DMS53 treated with DMSO at 0.1 percent for 48 hours (cell line): Measurements from ENCODE around the gene EPAS1.

ENCODE experiments used
- DNase-seq: peaks from one replicate; lab custom pipeline; 2025; ENCODE audit not compliant: unreplicated experiment; lab: John Stamatoyannopoulos, UW

The EPAS1 gene

GRCh38 chr2:46273225-46273863 is 23.9 kb upstream of the EPAS1 start:
- no peak for DNase-seq

GRCh38 chr2:46273919-46274318 is 23.3 kb upstream of the EPAS1 start:
- DNase-seq, result peak; percentile 11

- DNase-seq, result no peak
Observed at GRCh38 chr2:46274586-46274985, 22.6 kb upstream of the EPAS1 start.

- no peak for DNase-seq
Observed at GRCh38 chr2:46275995-46276394, 21.2 kb upstream of the EPAS1 start.

- no peak for DNase-seq
Observed at GRCh38 chr2:46276642-46277041, 20.6 kb upstream of the EPAS1 start.

- peak; percentile 46 for DNase-seq
Observed at GRCh38 chr2:46277431-46278190, 19.6 kb upstream of the EPAS1 start.

GRCh38 chr2:46278952-46279351 is 18.3 kb upstream of the EPAS1 start:
- DNase-seq, result no peak

GRCh38 chr2:46281939-46282338 is 15.3 kb upstream of the EPAS1 start:
- no peak for DNase-seq

GRCh38 chr2:46283693-46284092 is 13.5 kb upstream of the EPAS1 start:
- DNase-seq, result no peak

GRCh38 chr2:46284260-46284659 is 12.9 kb upstream of the EPAS1 start:
- no peak for DNase-seq

- no peak for DNase-seq
Observed at GRCh38 chr2:46284796-46285195, 12.4 kb upstream of the EPAS1 start.

- DNase-seq, result peak; percentile 26
Observed at GRCh38 chr2:46286715-46287114, 10.5 kb upstream of the EPAS1 start.

- DNase-seq, result no peak
Observed at GRCh38 chr2:46290078-46290477, 7.1 kb upstream of the EPAS1 start.

GRCh38 chr2:46293466-46293865 is 3.7 kb upstream of the EPAS1 start:
- DNase-seq, result no peak

- peak; percentile 7 for DNase-seq
Observed at GRCh38 chr2:46294176-46294836, 2.9 kb upstream of the EPAS1 start.

- no peak for DNase-seq
Observed at GRCh38 chr2:46296216-46296839, 879 bp upstream of the EPAS1 start.

- peak; percentile 75 for DNase-seq
Observed at GRCh38 chr2:46297546-46298271, 502 bp downstream of the EPAS1 start.

GRCh38 chr2:46298272-46298521 is 990 bp downstream of the EPAS1 start:
- no peak for DNase-seq

- DNase-seq, result peak; percentile 41
Observed at GRCh38 chr2:46298522-46299353, 1.5 kb downstream of the EPAS1 start.
